HG02759 (cell line): Measurements from ENCODE around the gene SCAI.
"Not testable (repeated sequence)": the region's sequence is repeated elsewhere in the genome, so short reads cannot be mapped to it uniquely, and the experiment has no call there.

Experiments used
- ATAC-seq: cut with Tn5 transposase; IDR thresholded peaks from one replicate; pipeline ENCODE4 v1.9.1; 2021; ENCODE audit warnings: mild to moderate bottlenecking, moderate library complexity; ENCODE audit not compliant: unreplicated experiment

Gene SCAI

GRCh38 chr9:125108541-125108940 lies 34.8 kb downstream of the SCAI start:
- not testable (repeated sequence) for ATAC-seq

GRCh38 chr9:125106285-125106893 lies 36.9 kb downstream of the SCAI start:
- ATAC-seq: no peak

GRCh38 chr9:125103770-125104460 lies 39.4 kb downstream of the SCAI start:
- no peak for ATAC-seq

DNA sequence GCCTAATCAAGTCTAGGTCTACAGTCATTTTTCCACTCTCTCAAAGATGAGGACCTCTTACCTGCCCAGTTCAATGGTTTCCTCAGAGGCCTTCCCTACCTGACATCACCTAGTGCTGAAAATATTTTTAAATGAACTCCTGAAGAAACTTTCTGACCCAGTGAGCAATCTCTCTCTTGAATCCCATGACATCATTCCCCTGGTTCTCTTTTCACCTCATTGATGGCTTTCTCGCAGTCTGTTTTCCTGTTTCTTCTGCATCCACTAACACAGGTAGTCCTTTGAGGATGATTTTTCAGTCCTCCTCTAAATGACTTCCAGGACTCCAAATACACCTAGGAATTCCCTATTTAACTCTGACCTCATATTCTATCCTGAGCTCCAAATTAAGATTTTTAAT lies 40.3 kb downstream of the SCAI start:
- ATAC-seq: no peak

GRCh38 chr9:125100822-125101221 lies 42.5 kb downstream of the SCAI start:
- ATAC-seq: no peak

- no peak for ATAC-seq
Measured at GRCh38 chr9:125099816-125100215, 43.5 kb downstream of the SCAI start.

DNA sequence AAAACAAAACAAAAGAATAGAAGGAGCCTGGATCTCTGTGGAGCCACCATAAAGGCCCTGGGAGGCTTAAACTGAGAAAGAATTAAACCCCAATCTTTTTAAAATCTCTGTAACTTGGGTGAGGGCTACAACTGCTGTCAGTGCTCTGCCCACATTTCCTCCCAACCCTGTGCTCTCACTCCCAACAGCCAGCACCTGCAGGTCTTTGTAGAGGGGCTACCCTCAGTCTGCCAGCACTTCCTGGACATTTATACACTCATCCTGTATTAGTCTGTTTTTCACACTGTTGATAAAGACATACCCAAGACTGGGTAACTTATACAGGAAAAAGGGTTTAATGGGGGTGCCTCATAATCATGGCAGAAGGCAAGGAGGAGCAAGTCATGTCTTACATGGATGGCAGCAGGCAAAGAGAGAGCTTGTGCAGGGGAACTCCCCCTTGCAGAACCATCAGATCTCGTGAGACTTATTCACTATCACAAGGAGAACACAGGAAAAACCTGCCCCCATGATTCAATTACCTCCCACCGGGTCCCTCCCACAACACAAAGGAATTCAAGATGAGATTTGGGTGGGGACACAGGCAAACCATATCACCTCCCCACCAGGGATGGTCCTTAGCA lies 47.4 kb downstream of the SCAI start:
- no peak for ATAC-seq

GRCh38 chr9:125091121-125091520 lies 52.2 kb downstream of the SCAI start:
- ATAC-seq: no peak

GRCh38 chr9:125089331-125089730 lies 54.0 kb downstream of the SCAI start:
- no peak for ATAC-seq

DNA sequence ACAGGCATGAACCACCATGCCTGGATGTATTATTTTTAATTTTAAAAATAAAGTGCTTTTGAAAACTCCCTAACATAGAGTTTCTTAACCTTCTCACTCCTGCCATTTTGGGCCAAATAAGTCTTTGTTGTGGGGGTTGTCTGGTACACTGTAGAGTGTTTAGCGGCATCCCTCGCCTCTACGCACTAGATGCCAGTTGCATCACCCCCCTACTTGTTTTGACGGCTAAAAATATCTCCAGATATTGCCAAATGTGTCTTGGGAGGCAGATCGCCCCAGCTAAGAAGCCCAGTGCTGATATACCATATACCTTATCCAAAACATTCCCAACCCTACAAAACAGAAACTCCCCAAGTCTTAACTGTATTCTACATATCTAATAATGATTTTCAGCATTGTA lies 54.6 kb downstream of the SCAI start:
- ATAC-seq: no peak

DNA sequence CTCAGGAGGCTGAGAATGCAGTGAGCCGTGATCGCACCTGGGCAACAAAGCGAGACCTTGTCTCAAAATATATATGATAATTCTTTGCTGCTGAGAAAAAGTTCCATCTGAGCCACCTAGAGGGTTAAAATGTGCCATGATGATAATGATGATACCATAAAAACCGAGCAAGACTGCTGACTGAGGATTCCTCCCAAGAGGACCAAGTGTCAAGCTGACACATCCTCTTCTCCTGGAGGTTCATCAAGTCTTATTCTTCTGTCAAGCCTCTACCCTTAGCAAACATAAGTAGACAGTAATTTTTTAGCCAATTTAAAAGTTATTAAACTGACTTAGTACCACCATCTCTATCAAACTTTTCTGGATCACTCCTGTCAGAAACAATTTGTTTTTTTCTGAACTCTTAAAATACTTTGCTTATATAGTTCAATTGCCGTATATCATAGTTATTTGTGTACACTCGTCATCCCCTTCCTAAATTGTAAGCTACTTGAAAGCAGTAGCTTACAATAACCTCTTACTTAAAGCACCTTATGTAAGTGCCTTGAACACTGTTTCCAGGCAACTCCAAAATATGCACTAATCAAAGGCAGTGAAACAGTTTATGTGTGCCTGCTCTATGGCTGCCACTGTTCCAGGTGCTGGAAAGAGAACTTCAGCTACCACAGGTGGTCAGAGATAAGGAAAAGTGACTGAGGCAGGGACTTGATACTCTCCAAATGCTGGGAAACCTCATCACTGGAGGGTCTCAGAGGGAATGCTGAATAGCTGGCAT lies 57.4 kb downstream of the SCAI start:
- no peak for ATAC-seq

DNA sequence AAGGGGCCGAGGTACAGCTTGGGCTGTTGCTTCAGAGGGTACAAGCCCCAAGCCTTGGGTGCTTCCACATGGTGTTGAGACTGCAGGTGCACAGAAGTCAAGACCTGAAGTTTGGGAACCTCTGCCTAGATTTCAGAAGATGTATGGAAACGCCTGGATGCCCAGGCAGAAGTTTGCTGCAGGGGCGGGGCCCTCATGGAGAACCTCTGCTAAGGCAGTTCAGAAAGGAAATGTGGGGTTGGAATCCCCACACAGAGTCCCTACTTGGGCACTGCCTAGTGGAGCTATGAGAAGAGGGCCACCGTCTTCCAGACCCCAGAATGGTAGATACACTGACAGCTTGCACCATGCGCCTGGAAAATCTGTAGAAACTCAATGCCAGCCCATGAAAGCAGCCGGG lies 61.1 kb downstream of the SCAI start:
- not testable (repeated sequence) for ATAC-seq

GRCh38 chr9:125080797-125081196 lies 62.5 kb downstream of the SCAI start:
- not testable (repeated sequence) for ATAC-seq

DNA sequence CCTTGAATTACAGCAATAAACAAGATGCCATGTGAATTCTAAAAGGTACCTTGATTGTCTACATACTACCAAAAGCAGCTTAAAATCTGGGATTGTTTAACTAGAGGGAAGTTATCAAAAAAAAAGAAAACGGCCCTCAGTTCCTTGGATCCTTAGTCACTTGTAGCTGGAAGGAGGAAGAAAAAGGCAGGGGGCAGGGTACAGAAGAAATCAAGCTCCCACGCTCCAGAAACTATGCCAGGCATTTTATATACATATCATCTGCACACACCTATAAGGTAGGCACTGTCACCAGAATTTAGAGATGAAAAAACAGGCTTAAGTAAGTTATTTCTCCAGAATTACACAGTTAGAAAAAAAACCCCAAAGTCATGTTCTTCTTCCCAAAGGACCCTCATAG lies 63.4 kb downstream of the SCAI start:
- ATAC-seq: no peak

DNA sequence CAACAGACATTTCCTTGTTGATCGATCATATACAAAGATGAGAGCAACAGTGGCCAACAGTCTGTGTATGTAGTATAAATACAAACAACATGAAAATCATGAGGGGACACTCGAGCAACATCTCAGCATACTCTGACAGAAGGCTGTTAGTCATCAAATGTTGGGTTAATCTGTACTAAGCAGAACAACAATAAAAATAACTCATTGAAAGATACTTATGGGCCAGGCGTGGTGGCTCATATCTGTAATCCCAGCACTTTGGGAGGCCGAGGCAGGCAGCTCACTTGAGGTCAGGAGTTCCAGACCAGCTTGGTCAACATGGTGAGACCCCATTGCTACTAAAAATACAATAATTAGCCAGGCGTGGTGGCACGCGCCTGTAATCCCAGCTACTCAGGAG lies 67.3 kb downstream of the SCAI start:
- no peak for ATAC-seq

GRCh38 chr9:125074976-125075375 lies 68.4 kb downstream of the SCAI start:
- ATAC-seq: no peak

DNA sequence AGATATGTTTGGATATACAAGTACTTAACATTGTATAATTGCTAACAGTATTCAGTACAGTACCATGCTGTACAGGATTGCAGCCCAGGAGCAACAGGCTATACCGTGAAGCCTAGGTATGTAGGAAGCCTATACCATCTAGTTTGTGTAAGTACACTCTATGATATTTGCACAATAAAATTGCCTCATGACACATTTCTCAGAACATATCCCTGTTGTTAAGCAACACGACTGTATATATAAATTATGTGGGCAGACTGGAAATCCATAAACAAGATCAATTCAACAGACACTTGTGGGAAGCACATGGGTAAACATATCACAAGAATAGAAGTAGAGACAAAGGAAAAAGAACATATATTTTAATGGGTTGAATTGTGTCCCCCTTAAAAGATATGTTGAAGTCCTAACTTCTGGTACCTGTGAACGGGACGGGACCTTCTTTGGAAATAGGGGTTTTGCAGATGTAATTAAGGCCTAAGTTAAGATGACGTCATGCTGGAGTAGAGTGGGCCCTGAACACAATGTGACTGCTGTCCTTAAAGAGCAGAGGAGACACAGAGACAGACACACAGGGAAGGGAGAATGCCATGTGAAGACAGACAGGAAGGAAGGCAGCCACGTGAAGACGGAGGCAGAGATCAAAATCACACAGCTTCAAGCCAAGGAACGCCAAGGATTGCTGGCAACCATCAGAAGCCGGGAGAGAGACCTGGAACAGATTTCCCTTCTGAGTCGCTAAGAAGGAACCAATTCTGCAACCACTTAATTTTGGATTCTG lies 76.3 kb downstream of the SCAI start:
- ATAC-seq: no peak

DNA sequence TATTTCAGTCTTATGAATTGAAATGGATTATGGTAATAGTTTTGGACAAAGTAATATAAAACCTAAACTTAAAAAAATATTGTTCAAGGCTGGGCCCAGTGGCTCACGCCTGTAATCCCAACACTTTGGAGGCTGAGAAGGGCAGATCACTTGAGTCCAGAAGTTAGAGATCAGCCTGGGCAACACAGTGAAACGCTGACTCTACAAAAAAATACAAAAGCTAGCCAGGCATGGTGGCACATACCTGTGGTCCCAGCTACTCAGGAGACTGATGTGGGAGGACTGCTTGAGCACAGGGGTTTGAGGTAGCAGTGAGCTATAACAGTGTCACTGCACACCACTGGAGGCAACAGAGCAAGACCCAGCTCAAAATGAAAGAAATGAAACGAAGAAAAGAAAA lies 81.9 kb downstream of the SCAI start:
- no peak for ATAC-seq

DNA sequence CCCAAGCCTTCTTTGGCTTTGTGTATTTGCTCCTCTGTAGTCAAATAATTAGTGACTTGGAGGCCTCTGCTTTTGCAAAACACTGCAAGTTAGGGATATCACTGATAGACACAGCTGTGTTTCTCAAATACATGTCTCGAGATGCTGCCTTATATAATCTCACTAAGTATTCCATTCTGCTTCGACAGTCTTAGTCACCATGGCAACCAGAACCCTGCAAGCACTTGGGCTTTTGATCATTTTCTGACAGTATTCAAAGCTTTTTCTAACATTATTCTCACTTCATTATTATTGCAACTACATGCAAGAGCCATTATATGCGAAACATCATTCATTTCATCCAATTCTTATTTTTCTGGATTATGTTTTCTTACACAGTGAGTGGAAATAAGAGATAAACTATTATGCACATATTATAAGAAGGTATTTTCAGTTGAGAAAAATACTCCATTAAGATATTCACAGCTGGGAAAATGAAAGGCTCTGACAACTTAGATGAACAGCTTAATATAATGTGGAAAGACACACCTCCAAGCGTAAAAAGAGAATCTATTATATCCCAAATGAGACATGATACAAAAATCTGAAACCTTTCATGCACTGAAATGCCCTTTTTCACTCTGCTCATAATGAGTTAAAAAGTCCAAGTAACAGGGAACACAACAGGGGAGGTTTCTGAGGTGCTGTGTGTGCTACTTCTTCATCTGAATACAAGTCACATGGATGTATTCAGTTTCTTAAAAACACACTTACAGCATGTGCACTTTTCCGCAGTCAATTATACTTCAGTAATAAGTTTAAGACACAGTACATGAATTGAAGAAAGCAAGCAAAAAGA lies 93.9 kb downstream of the SCAI start:
- no peak for ATAC-seq

DNA sequence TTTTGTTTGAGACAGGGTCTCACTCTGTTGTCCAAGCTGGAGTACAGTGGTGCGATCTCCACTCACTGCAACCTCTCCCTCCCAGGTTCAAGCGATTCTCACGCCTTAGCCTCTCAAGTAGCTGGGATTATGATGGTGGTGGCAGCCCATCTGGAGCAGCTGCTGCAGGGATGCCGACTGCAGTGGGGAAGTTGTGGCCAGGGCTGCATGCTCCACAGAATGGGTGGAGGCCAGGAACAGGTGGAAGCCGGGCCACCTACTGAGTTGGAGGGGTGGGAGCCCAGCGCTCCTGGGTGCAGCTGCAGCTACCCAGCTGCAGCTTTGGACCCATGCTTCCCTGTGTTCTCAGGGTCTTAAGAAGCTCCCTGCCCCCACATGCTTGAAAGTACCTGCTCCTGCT lies 99.7 kb downstream of the SCAI start:
- no peak for ATAC-seq
